Stimulated activated naive CD4-positive, alpha-beta T cell treated with Interleukin-2 at 50 U/mL for 16 hours (primary cell): ENCODE results near the gene MYL9.
"Not testable (repeated sequence)": the region's sequence is repeated elsewhere in the genome, so short reads cannot be mapped to it uniquely, and the experiment has no call there.

ENCODE experiments used
- DNase-seq: peaks from one replicate; lab custom pipeline; 2025; lab: John Stamatoyannopoulos, UW

MYL9 gene

DNA sequence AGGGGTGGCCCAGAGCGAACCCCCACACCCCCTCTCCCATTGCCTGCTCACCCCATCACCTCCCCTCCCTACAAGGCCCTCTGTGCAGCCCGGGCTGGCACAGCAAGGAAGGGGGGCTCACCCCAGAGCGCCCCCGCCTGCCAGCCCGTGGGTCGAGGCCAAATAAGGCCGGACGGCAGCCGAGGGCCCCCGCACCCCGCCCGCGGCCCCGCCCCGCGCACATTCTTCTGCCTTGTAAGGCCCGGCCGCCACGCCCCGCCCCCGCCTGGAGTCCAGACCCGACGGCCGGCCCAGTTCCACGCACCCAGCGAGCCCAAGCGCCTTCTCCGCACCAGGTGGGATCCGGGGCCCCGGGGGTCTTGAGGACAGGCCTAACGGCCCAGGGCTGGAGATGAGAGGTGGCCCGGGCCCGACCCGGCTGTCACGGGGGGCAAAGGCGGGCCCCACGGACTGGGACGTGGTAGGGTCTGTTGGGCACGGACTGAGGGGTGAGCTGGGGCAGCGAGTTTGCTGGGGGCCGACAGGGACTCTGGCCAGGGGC is at the start of gene MYL9:
MYL9 (plus strand) TSS at position 293 of the 541 bp plus-strand sequence. CDS start 3,366 bp downstream, outside the sequence.
- no peak for DNase-seq

DNA sequence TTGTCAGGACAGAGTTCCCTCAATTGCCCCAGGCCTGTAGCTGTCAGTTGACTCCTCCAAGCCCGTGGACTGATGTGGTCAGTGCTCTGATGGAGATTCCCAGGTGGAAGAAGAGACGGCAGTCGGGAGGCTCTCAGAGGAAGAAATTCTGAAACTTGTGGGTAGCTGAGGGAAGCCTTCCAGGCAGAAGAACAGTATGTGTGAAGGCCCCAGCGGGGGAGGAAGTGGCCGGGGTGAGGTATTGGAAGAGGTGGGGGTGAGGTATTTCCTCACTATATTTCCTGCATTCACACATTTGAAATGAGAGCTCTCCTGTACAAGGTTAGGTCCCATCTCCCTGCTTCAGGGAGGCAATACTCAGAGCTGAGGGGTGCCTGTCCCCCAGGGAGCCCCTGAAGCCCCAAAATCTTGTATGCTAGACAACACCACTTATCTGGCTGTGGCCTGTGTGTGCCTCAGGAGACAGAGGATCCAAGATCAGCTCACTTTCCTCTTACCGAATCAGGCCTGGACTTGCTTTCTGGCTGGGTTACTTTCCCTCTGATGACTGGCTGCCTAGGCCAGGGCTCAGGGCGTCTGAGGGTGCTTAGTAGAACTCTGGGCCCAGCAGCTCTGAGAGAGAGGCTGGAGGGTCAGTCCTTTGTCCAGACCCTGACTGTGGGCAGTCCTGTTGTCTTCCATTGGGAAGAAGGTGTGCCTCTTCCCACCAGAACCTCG is 49.3 kb upstream of the MYL9 start:
- DNase-seq = peak; percentile 20

DNA sequence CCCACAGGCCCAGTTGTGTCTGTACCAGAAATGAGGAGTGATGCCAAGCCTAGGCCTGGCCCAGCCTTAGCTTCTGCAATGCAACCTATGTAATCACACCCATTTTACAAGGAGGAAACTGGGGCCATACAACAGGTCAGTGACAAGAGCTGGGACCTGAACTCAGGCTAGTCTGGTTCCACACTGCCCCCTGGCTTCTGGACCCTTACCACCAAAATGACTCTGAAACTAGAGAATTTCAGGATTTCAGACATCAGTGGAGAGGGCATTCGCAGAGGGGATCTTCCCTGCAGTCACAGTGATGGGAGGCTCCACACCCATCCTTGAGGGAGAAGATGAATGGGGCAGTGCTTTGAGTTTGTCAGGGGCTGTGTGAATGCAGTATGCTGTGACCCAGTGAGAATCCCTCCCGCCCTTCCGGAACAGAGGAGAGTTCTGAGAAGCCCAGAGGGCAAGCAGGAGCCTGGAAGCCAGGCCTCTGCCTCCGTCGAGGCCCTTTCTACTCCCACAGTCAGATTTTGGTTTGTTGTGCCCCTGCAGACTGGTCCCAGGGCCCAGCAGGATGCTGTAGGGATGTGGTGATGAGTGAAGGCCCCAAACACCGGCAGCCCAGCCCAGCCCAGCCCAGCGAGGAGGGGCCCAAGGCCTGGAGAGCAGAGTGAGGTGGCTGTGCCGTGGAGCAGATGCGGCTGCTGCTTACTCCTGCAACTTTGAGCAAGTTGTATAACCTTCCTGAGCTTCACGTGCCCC is 48.1 kb upstream of the MYL9 start:
- no peak for DNase-seq

DNA sequence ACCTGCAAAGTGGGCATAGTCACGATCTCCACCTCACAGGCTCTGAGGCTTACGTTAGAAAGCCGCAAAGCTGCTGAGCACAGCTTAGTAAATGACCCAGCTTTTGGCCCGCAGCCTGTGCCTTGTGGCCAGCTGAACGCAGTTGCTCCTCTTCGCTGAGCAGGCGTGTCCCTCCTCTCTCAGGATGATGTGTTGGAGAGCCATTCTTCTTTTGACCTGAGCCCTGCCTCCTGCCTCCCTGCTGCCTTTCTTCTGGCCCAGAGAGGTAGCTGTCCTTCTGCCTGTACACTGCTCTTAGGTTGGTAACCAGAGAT is 47.6 kb upstream of the MYL9 start:
- DNase-seq = no peak

DNA sequence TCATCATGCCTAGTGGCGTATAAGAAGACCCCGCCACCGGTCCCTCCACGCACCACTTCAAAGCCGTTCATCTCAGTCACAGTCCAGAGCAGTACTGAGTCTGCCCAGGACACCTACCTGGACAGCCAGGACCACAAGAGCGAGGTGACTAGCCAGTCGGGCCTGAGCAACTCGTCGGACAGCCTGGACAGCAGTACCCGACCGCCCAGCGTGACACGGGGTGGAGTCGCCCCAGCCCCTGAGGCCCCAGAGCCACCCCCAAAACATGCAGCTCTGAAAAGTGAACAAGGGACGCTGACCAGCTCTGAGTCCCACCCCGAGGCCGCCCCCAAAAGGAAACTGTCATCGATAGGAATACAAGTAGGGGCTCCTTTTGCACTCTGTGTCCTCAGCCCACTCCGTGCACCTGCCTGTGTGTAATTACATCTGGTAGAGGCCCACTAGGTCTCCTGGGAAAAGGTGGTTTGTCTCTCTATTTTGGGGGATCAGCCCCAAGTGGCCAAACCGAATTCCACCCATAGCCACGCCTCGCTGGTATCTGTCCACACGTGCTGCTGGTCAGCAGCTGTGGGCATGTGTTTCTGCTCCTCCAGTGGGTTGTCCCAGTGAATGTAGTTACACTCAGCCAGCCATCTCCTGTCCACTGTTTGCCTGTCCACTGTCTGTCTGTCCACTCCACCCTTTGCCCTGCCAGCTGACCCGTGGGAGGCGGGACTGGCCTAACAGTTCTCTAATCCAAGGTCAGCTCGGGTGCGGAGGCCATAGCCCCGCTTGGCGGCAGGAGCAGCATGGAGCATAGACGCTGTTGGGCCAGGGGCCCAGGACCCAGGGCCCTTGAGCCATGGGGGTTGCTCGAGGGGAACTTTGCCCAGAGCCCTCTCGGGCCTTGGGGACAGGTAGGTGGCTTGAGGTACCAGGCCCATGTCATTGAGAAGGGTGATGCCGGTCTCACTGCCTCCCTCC is 44.3 kb upstream of the MYL9 start:
- DNase-seq = no peak

DNA sequence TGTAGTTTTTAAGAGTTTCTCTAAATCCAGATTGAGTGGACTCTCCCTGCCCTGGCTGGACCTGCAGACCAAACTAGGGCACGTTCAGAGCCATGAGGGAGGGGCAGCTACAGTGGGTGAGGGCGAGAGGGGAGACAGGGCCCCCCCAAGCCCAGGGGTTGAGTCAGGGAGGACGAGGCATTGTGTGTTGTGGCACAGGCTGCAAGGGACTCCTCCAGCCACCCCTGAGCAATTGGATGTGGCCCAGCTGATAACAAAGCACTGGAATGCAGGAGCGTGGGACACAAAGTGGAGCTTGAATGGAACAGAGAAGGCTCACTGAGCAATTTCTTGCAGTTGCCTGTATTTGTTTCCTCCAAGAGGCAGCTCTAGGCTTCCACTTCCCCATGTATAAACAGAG is 43.5 kb upstream of the MYL9 start:
- DNase-seq = no peak

DNA sequence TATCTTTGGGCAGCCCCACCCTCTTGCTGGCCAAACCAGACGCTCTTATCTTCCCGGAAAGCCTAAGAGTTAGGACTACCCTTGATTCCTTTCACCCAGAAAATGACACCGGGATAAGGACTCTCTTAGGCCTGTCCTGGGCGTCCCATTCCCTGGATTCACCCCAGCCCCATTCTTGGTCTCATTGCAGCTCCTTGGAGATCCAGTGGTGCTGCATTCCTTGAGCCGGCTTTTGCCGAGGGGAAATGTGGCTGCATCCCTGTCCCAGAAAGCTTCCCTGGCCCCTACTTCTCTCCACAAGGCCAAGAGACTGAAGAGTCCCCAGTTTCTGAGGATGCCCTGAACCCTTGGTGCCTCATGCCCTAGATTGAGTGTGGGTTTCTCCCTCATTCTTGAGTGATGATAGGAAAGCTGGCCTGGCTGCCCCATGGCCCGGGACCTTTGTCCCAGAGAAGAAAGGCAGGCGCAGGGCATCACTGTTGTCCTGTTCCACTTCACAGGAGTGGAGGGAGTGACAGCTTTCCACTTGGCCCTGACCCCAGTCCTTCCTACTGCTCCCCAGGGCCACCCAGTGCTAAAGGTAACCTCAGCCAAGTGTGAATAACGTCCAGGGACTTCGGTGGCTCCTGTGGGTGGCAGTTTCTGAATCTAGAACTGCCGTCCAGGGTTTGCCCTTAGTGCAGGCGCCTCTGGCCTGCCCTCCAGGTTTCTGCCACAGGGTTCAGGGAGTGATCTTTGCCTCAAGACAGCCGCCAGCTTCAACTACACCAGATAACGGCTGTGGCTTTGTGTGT is 42.7 kb upstream of the MYL9 start:
- no peak for DNase-seq

DNA sequence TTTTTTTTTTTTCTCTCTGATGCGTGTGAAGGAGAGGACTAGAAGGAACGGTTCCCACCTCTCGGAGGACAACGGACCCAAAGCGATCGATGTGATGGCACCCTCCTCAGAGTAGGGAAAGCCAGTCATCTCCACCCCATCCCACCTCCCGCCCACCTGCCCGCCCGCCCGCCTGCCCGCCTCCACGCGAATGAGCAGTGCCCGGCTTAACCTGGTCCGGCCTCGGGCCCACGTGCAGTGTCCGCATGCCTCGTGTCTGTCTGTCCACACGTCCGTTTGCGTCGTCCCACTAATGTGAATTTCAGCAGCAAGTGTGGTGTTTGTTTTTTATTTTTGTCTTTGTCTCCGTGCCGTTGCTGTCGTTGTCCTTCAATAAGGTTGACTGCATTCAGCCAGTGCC is 42.1 kb upstream of the MYL9 start:
- DNase-seq = no peak

DNA sequence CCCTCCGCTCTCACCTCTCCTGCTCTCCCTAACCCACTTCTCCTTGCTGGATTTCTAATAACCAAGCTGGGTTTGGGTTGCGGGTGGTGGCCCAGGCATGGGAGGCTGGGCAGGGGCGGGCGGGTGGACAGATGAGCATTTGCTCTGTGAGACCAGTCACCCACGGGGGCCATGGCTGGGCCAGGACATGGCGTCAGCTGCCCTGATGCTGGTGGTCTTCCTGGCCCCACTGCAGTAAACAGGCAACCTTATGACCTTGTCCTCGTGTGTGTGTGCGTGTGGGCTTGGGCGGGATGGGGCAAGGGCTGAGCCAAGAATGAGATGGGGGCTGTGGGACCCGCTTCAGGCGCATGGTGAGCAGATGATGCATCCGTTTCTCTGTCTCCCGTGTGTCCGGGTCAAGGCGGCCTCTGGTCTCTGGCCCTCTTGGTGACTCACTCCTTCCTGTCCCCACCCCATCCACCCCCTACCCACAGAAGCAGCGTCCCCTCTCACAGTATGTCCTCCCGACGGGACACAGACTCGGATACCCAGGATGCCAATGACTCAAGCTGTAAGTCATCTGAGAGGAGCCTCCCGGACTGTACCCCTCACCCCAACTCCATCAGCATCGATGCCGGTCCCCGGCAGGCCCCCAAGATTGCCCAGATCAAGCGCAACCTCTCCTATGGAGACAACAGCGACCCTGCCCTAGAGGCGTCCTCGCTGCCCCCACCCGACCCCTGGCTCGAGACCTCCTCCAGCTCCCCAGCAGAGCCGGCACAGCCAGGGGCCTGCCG is 41.4 kb upstream of the MYL9 start:
- DNase-seq = no peak

DNA sequence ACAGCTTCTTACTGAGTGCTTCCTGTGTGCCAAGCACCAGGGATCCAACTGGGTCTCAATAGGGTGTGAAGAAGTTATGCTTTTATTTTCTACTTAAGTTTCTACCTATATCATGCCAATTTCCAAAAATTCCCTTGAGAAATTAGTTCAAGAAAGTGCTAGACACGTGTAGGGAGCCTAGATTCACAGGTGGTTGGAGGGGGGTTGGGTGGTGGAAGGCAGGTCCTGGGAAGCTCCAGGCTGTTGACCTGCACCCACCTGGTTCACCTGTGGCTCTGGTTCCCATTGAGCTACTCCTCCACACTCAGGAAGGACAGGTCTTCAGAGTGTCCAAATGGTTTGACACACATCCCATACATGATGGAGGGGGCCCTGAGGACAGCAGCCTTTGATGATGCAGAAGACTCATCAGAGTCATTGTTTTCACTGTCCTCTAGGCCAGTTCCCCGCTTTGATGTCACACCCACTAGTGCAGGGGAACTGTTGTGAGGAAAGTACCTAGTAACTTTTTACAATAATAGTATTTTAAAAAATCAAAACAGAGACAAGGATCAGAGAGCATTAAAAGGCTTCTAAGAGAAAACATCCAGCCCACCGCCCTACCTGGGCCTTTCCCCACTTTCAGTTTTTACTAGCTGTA is 39.8 kb upstream of the MYL9 start:
- DNase-seq = peak; percentile 8

DNA sequence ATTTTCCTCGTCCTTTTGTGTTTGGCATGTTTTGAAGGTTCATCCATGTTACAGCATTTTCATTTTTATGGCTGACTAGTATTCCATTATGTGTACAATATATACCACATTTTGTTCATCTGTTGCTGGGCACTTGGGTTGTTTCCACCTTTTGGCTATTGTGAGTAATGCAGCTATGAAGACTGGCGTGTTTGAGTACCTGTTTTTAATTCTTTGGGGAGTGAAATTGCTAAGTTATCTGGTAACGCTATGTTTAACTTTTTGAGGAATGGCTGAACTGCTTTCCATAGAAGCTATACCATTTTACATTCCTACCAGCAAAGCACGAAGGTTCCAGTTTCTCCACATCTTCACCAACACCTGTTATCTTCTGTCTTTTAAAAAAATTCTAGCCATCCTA is 37.0 kb upstream of the MYL9 start:
- DNase-seq = no peak

DNA sequence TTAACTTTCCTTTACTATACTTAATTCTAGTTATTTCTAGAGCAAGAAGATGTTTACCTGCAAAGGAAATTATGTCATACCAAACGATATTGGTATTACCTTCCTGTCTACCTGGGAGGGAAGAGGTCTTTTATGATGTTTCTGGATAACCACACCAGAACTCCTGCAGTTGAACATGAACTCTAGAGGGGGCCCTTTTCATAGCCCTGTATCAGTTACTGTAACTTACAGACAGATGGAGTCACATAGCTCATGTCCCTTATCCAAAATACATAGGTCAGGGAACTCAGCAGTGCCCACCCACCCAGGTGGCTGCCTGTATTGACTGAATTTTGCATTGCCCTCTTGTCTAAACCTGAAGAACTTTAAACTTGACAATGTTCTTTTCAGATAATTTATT is 35.1 kb upstream of the MYL9 start:
- DNase-seq = no peak

DNA sequence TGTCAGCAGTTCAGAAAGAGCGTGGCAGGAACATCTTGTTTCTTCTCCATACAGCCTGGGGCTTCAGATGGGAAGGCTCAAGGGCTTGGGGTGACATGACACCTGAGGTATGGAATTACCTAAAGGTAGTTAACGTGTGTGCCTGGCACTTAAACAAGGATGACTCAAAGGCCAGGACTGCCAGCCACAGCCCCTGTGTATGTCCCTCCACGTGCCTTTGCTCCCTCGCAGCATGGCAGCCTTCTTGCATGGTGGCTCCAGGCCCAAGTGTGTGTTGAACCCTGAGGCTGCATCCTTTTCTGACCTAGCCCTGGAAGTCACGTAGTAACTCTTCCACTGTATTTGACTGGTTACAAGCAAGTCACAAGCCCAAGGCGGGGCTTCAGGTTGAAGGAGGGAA is 33.6 kb upstream of the MYL9 start:
- DNase-seq = no peak

DNA sequence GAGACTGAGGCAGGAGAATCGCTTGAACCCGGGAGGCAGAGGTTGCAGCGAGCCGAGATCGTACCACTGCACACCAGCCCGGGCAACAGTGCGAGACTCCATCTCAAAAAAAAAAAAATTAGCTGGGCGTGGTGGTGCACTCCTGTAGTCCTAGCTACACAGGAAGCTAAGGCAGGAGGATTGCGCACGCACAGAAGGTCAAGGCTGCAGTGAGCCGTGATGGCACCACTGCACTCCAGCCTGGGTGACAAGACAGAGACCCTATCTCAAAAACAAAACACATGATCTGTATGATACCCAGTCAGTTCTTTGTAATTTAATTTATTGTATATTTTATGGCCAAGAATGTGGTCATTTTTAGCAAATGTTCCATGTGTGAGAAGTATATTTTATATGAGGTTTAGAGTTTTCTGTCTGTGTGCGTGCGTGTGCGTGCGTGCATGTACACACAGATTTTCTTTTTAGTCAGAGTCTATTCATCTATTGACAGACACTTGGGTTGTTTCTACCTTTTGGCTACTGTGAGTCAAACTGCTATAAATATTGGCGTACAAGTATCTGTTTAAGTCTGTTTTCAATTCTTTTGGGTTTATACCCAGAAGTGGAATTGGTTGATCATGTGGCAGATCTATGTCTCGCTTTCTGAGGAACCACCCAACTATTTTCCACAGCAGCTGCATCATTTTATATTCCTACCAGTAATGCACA is 22.2 kb upstream of the MYL9 start:
- DNase-seq = no peak

DNA sequence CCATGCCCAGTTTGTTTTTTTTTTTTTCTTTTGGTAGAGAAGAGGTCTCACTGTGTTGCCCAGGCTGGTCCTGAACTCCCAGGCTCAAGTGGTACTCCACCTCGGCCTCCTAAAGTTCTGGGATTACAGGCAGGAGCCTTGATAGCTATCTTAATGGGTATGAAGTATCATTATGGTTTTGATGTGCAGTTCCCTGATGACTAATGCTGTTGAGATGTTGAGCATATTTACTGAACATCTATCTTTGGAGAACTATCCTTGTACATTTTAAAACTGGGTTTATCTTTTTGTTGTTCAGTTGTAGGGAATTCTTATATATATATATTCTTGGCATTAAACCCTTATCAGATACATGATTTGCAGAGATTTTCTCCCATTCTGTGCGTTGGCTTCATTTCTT is 21.4 kb upstream of the MYL9 start:
- DNase-seq = no peak

DNA sequence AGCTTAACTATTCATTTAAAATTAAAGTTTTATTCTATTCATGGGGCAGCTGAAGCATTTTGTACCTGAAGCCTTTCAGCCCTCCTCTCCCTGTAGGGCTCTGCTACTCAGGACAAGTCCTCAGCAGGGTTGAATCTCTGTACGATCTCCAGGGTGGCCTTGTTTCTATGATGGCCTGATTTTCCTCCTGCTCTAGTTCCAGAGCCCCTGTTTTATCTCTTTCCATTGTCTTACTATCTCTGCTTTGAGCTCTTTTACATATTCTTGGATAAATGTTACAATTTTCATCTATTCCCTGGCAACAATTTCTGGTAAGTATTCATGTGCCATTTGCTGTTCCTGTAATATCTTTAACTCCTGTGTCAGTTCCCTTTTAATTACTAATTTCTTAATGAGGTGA is 19.8 kb upstream of the MYL9 start:
- no peak for DNase-seq

DNA sequence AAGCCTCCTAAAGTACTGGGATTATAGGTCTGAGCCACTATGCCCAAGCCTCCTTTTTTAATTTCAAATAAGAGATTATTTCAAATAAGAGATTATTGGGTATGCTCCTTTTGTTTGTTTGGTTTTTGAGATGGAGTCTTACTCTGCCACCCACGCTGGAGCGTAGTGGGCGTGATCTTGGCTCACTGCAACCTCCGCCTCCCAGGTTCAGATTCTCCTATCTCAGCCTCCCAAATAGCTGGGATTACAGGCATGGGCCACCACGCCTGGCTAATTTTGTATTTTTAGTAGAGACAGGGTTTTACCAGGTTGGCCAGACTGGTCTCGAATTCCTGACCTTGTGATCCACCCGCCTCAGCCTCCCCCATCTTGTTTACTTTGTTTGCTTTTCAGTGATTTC is 18.9 kb upstream of the MYL9 start:
- not testable (repeated sequence) for DNase-seq

DNA sequence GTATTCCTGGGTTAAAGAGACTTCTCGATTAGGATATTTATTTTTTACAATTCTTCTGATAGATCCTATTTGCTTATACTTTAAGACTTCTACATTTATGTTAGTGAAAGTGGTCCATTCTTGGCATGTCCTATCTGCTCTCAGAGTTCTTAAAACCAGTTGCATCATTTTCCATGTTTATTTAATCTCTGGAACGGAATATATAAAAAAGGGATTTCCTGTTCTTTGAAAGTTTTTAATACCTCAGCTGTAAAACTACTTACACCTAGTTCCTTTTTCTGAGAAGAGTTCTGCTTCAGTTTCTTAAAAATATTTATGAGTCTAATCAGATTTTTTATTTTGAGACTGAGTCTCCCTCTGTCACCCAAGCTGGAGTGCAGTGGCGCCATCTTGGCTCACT is 18.0 kb upstream of the MYL9 start:
- DNase-seq = no peak

DNA sequence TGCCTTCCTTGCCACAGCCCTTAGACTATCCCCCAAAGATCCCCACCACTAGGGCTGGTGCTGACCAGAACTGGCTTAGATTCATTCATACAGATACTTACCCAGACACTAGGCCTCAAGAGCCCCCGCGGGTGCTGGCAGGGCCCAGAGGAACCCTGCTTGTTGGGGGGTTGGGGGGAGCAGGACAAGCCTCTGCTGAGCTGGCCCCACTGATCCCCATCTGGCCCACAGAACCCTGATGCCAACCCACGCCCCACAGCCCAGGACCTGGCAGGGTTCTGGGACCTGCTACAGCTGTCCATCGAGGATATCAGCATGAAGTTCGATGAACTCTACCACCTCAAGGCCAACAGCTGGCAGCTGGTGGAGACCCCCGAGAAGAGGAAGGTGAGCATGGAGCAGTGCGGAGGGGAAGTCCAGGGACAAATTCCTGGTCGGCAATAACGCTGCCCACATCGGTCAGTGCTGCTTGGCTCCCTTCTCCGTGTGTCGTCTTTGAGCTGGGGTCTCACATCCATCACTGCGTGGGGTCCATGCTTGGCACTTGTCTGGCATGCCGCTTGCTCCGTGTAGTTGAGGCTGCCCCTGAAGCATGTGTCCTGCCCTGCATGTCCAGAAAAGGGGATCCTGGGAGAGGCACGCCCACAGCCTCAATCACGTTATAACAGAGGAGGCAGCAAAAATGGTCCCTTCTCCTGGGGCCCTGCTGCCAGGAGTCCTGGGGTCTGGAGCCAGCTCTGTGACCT is 15.5 kb upstream of the MYL9 start:
- no peak for DNase-seq
